ENCODE results near the gene CST7. TPM values are rescaled to one million over a fixed set of nuclear protein-coding genes. Genes with fewer than 3 reads are reported as not detected.

Gene CST7
- total and polyA plus RNA-seq, 2 of the 13 experiments (the other 11 are each of a cell fraction or from before 2014, with no cell fraction given) = not detected

- TF ChIP-seq DRAP1 (CRISPR knock-in tag; IDR thresholded peaks at IDR 0.05) = no peak
These were observed 17.4 kb downstream of the CST7 start (continued) for GRCh38 chr20:24966317-24967012.

- no peaks in the 10 kb centered on the region for H3K27me3 ChIP-seq (ENCODE audit: control insufficient read depth in 1 of 2, insufficient read depth in 2 of 2, low read length in 2 of 2)
- POLR2A ChIA-PET = no interaction called here
- FAIRE-seq (no peak), ATAC-seq (no peak), DNase-seq (ENCODE audit: low spot score) (no peak)
- BruUV-seq (replicated peaks) = no TSS peak
- CTCF ChIA-PET (ENCODE audit: low intra/inter-chr PET ratio, low total read pairs) = no interaction called here
- in situ Hi-C loops (cut with HindIII; ENCODE audit: extremely low pct_ligation_motif_present, low pct_unique_long_range_greater_than_20kb) = no loop called here
- TF ChIP-seq MLX (CRISPR knock-in tag; IDR thresholded peaks at IDR 0.05) = no peak
- TF ChIP-seq TEAD2 (CRISPR knock-in tag; IDR thresholded peaks at IDR 0.05) = no peak
- TF ChIP-seq ZIK1 (CRISPR knock-in tag; IDR thresholded peaks at IDR 0.05; ENCODE audit: borderline replicate concordance, low read depth) = no peak
- no peak for TF ChIP-seq TEF (CRISPR knock-in tag; IDR thresholded peaks at IDR 0.05)
- TF ChIP-seq ZNF629 (CRISPR knock-in tag; conservative IDR thresholded peaks at IDR 0.05) = no peak
- no peak for TF ChIP-seq SMARCC2 (IDR thresholded peaks at IDR 0.05)
- no peak for TF ChIP-seq JARID2 (CRISPR knock-in tag; IDR thresholded peaks at IDR 0.05; ENCODE audit: insufficient replicate concordance)
- no peak for TF ChIP-seq GATAD1 (CRISPR knock-in tag; IDR thresholded peaks at IDR 0.05)
- no peak for TF ChIP-seq YY1 (IDR thresholded peaks at IDR 0.05; ENCODE audit: insufficient read depth, insufficient replicate concordance, low read depth, low read length)
- TF ChIP-seq E2F5 (CRISPR knock-in tag; conservative IDR thresholded peaks at IDR 0.05) = no peak
- H3K36me3 ChIP-seq (replicated peaks in 1 of 2; ENCODE audit: control insufficient read depth in 1 of 2, insufficient read depth in 2 of 2, low read length in 2 of 2) = peaks cover 52 to 95% of the 10 kb centered on the region in 2 experiments
- 93% methylated on average over 5 of the region's 5 CpGs for WGBS (ENCODE audit: low lambda C conversion rate)
- H3K4me3 ChIP-seq (replicated peaks in 1 of 3; ENCODE audit: insufficient read depth in 1 of 3, low read depth in 2 of 3, low read length in 3 of 3) = no peak overlapping the region
- no peak overlapping the region for H3K9ac ChIP-seq (ENCODE audit: insufficient read depth, low read depth, low read length)
- H3K79me2 ChIP-seq (ENCODE audit: insufficient read depth, low read length) = no peaks in the 10 kb centered on the region
- no peak overlapping the region for H2AFZ ChIP-seq (ENCODE audit: low read length)
- no peaks in the 10 kb centered on the region for H3K9me3 ChIP-seq (ENCODE audit: low read length)
- no peak overlapping the region for H3K27ac ChIP-seq (ENCODE audit: extremely low read length, insufficient read depth, low read length)
- no peak overlapping the region for H3K4me2 ChIP-seq (ENCODE audit: low read depth, low read length)
- H3K4me1 ChIP-seq (ENCODE audit: insufficient read depth, low read length) = no peaks in the 10 kb centered on the region
- intact Hi-C loops (cut with micrococcal nuclease; ENCODE audit: unreplicated experiment) = no loop called here
- H4K20me1 ChIP-seq (ENCODE audit: insufficient read depth, low read length) = no peaks in the 10 kb centered on the region
These were observed 19.3 kb downstream of the CST7 start for GRCh38 chr20:24968278-24968800.

Data from HepG2 (cell line).